ENCODE results near the gene THUMPD3. TPM values are rescaled to one million over a fixed set of nuclear protein-coding genes. Genes with fewer than 3 reads are reported as not detected.

Gene THUMPD3
- polyA plus RNA-seq, 1 experiment: 49.8 TPM

DNA sequence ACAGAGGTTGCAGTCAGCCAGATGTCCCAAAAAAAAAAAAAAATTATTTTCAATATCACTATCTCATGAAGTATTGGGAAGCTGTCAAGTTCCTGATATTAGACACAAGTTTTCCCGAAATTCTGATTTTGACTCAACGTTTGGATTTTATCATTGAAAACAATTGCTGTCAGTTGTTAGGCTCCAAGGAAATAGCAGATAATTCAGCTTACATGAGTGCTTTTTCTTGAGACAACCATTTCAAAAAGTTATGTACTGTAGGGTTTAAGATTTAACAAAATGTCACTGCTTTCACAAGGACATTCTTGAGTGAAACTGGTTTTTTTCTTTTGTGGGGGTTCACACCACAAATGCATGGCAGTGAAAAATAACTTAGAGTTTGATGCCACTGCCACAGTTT, 25.3 kb downstream of the THUMPD3 start:
- ChIA-PET POLR2A (interaction anchor here (0.6 to 1.2 kb wide), 3 partner anchors 9 to 63 kb away, joined by 3 read pairs; no protein-coding TSS in a partner anchor), CTCF (no interaction called here)
- no peak for DNase-seq (ENCODE audit: low read depth, low spot score)
- Histone ChIP-seq H3K9me3 (ENCODE audit: control insufficient read depth, insufficient read depth, low read length) (no peaks in the 10 kb centered on the region), H3K27me3 (ENCODE audit: control insufficient read depth, insufficient read depth, low read length) (no peaks in the 10 kb centered on the region), H3K4me3 (ENCODE audit: low read depth, low read length) (no peak overlapping the region), H3K27ac (ENCODE audit: low read depth, low read length) (no peak overlapping the region)
- TF ChIP-seq, protein P1, sequence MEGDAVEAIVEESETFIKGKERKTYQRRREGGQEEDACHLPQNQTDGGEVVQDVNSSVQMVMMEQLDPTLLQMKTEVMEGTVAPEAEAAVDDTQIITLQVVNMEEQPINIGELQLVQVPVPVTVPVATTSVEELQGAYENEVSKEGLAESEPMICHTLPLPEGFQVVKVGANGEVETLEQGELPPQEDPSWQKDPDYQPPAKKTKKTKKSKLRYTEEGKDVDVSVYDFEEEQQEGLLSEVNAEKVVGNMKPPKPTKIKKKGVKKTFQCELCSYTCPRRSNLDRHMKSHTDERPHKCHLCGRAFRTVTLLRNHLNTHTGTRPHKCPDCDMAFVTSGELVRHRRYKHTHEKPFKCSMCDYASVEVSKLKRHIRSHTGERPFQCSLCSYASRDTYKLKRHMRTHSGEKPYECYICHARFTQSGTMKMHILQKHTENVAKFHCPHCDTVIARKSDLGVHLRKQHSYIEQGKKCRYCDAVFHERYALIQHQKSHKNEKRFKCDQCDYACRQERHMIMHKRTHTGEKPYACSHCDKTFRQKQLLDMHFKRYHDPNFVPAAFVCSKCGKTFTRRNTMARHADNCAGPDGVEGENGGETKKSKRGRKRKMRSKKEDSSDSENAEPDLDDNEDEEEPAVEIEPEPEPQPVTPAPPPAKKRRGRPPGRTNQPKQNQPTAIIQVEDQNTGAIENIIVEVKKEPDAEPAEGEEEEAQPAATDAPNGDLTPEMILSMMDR (IDR thresholded peaks at IDR 0.05; ENCODE audit: low read depth, low read length): no peak

DNA sequence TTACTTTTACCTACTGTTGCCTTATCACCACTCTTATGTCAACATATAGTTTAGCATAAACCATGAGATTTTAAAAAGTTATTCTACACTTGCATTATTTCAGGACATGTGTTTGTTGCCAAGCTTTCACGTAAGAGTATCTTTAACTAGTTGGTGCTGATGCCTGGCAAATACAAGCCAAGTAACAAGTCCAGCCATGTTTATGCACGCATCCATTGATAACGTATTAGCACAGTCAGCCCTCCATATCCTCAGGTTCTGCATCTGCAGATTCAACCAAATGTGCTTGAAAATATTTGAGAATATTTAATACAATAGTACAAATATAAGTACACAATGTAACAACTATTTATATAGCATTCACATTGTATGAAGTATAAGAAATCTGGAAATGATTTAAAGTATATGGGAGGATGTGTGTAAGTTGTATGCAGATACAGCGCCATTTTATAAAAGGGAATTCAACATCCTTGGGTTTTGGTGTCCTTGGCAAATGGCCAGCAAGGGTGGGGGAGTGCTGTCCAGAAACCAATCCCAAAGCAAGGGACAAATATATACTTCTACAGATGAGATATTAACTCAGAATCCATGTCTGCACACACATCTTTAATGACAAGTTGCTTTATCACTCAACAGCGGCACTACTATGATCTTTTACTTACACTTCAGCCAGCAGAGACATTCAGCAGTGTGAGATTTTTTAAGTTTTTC, 25.9 kb downstream of the THUMPD3 start:
- TF ChIP-seq, protein P1 (IDR thresholded peaks at IDR 0.05; ENCODE audit: low read depth, low read length): no peak
- Histone ChIP-seq H3K27ac (ENCODE audit: low read depth, low read length) (no peak overlapping the region), H3K4me3 (ENCODE audit: low read depth, low read length) (no peak overlapping the region), H3K27me3 (ENCODE audit: control insufficient read depth, insufficient read depth, low read length) (no peaks in the 10 kb centered on the region), H3K9me3 (ENCODE audit: control insufficient read depth, insufficient read depth, low read length) (no peaks in the 10 kb centered on the region)
- no peak for DNase-seq (ENCODE audit: low read depth, low spot score)
- CTCF ChIA-PET: interaction anchor here (0.6 kb wide), 1 partner anchor 67 kb away, joined by 3 read pairs; no protein-coding TSS in a partner anchor
- POLR2A ChIA-PET: interaction anchor here (0.7 to 1.2 kb wide), 2 partner anchors 8 to 62 kb away, joined by 3 read pairs; no protein-coding TSS in a partner anchor

DNA sequence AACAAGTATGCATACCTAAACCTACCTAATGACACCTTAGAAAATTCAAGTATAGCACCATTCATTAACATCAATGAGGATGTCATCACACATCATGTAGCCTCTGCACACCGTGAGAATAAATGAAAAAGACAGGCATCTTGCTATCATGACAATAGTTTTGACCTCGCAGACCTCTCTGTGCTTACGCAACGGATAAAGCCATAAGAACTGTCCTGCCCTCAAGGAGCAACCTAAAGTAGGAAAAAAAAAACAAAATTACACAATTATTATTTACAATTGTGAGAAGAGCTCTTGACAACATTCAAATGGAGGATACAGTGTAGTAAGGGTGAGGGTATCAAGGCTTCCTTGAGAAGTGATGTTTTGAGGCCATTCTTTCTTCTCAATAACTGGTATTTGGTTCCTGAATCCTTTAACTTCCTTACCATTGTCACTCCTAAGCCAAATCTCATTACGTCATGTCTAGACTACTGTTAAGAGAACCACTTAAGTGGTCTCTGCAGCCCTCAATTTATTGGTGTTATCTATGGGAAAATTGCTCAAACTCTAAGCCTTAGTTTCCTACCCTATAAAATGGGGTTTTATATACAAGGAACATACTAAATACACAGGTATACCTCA, 27.5 kb downstream of the THUMPD3 start:
- no peaks in the 10 kb centered on the region for H3K9me3 ChIP-seq (ENCODE audit: control insufficient read depth, insufficient read depth, low read length)
- DNase-seq (ENCODE audit: low read depth, low spot score): no peak
- TF ChIP-seq, protein P1 (IDR thresholded peaks at IDR 0.05; ENCODE audit: low read depth, low read length): no peak
- no peaks in the 10 kb centered on the region for H3K27me3 ChIP-seq (ENCODE audit: control insufficient read depth, insufficient read depth, low read length)
- H3K27ac ChIP-seq (ENCODE audit: low read depth, low read length): no peak overlapping the region
- no peak overlapping the region for H3K4me3 ChIP-seq (ENCODE audit: low read depth, low read length)
- ChIA-PET CTCF (no interaction called here), POLR2A (no interaction called here)

DNA sequence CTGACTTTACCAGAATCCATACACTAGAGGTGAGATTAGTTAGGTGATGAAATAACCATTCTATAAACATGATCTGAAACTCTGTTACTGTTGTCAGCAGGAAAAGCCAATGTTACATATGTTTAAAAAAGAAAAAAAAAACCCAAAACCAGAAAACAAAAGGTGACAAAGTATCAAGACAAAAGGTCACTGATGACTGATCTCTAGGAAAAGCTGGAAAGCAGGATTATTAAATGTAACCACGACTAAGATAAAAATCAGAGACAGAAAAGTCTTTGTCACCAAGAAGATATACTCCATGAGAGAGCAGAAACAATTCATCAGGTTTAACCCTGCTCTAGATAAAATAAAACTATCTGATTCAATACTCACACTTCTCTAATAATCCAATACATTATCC, 29.2 kb downstream of the THUMPD3 start:
- no peak overlapping the region for H3K27ac ChIP-seq (ENCODE audit: low read depth, low read length)
- DNase-seq (ENCODE audit: low read depth, low spot score): no peak
- CTCF ChIA-PET: interaction anchor here (0.6 kb wide), 1 partner anchor 172 kb away, joined by 3 read pairs; no protein-coding TSS in a partner anchor

More for the DNA sequence above, 29.2 kb downstream of the THUMPD3 start:
- TF ChIP-seq, protein P1 (IDR thresholded peaks at IDR 0.05; ENCODE audit: low read depth, low read length): no peak
- Histone ChIP-seq H3K27me3 (ENCODE audit: control insufficient read depth, insufficient read depth, low read length) (no peaks in the 10 kb centered on the region), H3K9me3 (ENCODE audit: control insufficient read depth, insufficient read depth, low read length) (no peaks in the 10 kb centered on the region), H3K4me3 (ENCODE audit: low read depth, low read length) (no peak overlapping the region)
- POLR2A ChIA-PET: no interaction called here
